GM19099 (cell line): ENCODE data around the gene ARMC6.
A peak's percentile ranks its signal among the peaks of the same experiment; 100 is the strongest.

Experiments used
- POLR2A ChIP-seq: IDR thresholded peaks from 3 replicates; pipeline ENCODE4 v1.6.1; 2011; ENCODE audit warnings: low read depth; ENCODE audit not compliant: insufficient read length; ENCODE audit errors: extremely low read depth

ARMC6 gene

DNA sequence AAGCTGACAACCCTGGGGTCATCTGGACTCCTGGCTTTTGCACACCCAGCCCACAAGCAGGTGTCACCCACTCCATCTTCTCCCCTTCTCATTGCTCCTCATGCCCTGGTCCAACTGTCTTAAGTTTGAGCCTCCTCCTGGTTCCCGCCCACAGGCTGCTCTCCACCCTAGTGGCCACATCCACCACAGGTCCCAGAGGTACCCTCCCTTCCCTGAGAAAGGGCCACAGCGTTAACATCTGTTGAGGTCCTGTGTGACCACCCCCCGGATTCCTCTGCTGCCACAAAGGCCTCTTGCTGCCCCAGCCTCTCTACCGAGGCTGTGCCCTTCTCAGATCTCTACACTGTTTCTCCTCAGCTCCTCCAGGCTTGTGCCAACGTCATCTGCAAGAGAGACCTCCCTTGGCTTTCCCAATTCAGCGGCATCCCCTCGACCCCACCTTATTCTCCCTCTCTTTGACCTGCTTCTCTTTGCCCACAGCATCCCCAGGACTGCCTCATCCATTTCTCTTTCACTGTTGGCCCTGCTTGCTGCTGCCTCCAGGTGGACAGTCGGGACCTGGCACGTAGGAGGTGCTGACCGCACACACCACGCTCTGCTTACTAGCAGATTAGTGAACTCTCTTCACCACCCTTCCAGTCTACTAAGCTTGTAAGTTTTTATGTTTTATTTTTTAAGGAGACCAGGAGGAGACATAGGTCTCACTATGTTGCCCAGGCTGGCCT lies 33.3 kb upstream of the ARMC6 start:
- TF ChIP-seq POLR2A, result no peak

DNA sequence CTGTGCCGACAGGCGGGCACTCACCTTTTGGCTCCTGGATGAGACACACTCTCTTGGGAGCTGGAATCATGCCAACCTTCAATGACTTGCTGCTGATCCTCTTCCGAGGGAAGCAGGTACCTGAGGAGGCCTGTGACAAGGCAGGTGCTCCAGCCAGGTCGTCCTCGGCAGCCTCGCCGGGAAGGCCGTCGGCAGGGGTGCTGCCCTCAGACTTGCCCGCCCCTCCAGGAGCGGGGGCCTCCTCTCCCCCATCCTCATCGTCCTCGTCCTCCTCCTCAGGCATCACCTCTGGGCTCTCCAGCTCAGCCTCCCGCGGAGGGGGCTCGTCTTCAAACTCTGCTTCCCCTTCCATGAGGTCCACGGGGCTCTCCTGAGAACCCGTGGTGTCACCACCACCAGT lies 29.3 kb upstream of the ARMC6 start:
- no peak for TF ChIP-seq POLR2A

DNA sequence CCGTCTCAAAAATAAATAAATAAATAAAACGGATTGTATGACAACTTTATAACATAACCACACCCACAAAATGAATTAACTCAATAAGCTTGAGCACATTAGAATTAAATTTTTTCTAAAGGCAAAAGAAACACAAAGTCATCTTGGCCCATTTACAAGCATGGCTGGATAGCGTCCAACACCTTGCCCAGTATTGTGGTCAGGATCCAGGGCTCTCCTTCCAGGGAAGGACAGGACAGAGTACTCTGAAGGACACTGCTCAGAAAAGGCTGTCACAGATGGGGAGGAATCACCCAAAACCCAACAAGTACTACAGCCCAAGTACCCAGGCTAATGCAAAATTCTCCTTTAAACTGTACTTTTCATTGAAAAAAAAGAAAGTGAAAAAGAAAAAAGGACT lies 27.2 kb upstream of the ARMC6 start:
- no peak for TF ChIP-seq POLR2A

DNA sequence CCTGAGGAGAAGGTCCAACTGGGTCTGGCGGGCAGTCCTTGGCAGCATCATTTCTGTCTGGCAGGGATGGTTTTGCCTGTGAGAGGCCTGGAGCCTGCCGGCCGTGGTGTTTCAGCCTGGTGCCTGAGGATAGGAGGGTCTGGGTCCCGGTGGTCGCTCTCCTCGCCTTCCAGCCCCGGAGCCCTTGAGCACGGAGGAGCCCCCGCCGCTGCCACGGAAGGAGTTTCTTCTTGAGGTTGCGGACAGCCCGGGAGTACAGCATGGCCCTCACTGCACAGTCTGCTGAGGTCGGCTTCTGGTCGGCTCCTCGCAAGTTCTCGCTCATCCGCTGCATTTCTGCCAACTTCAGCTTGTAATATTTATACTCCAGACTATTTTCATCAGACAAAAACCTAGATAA lies 23.5 kb upstream of the ARMC6 start:
- TF ChIP-seq POLR2A, result no peak

DNA sequence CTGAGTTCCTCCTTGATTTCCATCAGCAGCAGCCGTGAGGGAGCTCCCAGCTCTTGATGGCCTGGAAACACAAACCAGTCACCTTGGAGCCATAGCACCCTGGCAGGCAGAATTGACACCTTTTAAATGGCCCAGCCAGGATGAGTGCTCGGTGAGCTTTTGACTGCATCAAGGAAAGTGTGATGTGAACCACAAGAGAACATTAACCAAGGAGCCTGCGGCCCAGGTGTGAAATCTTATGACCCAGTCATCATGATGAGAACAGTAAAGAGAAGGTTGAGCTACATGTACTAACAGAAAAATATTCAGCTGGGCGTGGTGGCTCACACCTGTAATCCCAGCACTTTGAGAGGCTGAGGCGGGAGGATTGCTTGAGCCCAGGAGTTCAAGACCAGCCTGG lies 22.9 kb upstream of the ARMC6 start:
- TF ChIP-seq POLR2A, result no peak

DNA sequence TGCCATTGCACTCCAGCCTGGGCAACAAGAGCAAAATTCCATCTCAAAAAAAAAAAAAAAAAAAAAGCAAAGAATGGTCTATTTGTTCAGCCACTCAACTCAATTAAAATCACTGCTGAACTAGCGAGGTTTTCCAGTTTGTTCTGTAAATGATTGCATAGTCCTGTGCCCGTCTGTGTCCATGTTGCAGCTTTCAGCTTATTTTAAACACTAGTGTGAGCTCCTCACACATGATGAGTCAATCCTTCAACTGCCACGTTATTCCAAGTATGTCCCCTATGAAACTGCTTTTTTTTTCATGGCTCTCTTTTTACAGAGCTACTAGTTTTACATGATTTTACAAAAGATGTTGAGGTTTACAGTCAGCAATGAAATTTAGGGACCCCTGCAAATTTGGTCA lies 12.3 kb upstream of the ARMC6 start:
- TF ChIP-seq POLR2A, result no peak

DNA sequence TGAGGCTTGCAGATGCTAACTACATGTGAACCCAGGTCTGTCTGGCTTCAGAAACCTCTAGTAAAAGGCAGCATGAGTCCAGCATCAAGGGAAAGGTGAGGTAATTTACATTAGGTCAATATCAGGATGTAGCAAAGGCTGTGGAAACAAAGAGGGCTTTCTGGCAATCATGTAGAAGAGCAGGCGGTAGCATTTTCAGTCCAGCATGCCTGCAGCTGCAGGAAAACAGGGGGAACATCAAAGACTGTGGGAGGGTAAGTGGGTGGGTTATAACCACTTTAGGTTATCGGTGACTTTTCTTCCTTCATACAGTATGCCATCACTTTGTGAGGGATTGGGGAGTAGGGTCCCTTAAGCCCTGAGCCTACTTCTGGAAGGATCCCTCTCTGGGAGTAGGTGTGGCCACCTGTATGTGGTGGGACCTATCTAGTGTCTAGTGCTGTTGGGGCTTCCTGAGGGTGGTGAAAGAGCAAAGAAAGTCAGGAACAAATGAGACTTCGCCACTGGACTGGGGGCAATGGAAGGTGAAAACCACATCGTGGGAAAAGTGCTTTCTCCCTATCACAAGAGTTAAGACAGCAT lies 10.9 kb upstream of the ARMC6 start:
- TF ChIP-seq POLR2A, result no peak

DNA sequence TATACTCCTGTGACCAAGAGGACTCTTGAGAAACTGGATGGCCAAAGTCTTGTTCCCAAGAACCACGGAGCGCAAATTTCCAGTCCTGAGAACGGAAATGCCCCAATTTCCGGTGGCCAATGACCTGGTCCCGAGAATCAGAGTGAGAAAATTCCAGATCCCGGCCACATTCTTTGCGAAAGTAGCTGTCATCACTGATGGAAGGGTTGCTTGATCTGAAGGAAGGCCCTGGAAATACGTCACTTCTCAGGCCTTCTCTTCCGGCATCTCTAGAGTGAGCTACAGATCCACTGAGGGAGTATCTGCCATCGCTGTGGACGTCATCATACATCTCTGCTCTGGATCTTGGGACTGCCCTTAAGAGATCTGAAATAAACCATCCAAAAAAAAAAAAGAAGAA lies 7.5 kb upstream of the ARMC6 start:
- TF ChIP-seq POLR2A, result no peak

DNA sequence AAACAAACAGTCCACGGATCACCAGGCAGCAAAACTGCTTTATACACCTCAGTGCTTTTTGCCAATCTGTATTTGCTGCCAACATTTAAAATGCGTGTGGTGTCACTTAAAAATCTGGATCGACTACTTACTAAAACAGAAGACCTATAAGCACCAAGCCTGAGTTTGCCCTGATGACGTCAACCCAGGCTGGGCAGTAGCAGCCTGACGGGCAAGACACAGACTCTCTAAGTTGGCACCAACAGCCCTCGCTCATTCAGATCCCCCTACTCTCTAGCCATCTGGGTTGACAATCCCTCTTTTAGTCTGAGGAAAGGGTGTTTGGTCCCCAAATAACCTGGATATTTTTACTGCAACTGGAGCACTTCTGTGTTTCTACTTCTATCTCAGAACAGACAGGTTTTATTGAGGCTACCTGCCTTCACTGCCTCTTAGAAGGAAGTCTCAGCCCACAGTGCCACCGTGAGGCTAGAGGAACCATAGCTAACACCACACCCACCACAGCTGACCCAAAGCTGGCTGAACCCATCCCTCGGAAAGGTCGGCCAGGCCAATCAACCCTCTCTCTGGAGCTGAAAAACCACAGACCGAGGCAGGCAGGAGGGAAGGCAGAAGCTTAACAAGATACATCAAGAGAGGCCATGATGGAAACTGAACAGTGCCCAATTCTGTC lies 7.0 kb upstream of the ARMC6 start:
- no peak for TF ChIP-seq POLR2A

DNA sequence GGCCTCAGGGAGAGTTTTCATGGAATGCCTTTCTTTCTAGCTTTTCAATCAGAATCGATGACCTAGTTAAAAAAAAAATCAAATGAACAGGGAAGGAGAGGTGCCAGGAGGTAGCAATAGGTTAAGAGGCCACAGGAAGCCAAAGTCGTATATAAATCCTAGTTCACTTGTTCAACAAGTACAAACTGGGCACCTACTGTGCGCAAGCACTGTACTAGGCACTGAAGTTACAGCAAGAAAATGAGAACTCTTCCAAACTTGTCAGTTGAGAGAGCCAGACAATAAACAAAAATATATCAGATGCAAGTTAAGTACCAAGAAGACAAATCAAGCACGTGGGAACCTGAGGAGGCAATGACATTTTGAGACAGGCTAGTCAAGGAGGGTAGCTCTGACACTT lies 6.2 kb upstream of the ARMC6 start:
- no peak for TF ChIP-seq POLR2A

DNA sequence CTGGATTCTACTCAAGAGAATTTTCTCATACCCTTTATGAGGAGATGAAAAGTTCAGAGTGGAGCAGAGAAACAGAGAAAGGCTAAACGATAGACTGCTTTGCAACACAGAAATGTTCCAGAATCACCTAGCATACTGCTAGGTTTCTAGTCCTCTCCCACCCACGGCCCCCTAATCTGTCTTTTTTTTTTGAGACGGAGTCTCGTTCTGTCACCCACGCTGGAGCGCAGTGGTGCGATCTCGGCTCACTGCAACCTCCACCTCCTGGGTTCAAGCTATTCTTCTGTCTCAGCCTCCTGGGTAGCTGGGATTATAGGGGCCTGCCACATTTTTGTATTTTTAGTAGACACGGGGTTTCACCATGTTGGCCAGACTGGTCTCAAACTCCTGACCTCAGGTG lies 4.9 kb upstream of the ARMC6 start:
- no peak for TF ChIP-seq POLR2A

DNA sequence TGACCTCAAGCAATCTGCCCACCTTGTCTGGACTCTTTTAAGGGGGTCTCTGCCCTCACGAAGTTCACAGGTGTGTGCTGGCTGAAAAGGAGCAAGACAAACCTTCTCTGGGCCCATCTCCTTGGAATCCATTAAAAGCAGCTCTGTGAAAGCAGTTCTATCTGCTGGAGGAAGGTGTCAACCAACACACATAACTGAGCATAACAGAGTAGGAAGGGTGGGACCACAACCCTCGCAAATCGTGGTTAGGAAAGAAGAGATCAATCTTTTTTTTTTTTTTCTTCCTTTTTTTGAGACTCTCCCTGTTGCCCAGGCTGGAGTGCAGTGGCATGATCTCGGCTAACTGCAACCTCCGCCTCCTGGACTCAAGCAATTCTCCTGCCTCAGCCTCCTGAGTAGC lies 1.5 kb upstream of the ARMC6 start:
- TF ChIP-seq POLR2A, result no peak

DNA sequence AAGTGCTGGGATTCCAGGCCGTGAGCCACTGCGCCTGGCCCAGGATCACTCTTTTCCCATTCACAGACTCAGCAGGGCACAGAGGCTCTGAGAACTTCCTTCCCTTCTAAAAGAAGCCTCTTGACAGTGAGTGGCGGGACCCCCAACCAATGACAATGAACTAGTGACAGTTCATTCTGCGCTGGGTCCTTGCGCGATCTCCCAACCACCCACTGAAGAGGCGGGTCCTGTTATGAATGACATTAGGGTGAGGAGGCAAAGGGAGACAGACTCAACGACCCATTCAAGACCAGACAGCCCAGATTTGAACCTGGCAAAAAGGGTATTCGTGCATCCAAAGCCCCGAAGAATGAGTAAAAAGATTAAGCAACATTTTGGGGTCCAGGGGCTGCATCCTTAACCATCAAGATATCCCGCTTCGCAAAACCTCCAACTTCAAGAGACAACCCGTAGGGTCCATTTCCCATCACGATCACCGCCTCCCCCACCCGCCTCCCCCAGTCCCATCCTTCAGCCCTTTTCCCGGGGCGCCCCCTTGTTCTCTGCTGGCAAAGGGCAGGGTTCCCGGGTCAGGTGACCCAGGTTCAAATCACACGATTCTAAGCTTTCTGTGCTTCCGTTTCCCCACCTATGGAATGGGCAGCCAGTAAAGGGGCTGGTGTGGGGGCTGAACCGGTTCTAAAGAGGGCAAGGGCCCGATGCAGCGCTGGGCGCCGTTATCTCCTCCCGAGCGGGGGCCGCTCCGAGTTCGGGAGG lies 805 bp upstream of the ARMC6 start:
- TF ChIP-seq POLR2A, result peak; percentile 33

DNA sequence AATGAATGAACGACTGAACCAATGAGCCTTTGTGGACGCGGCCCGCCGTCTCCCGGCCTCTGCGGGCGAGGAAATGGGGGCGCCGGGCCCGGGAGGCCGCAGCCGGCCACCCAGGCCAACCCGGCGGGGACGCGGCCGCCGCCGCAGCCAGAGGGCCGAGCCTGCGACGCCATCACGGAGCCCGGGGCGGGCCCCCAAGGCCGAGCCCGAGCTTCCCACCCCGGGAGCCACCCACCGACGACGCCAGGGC lies 302 bp upstream of the ARMC6 start:
- TF ChIP-seq POLR2A, result no peak

DNA sequence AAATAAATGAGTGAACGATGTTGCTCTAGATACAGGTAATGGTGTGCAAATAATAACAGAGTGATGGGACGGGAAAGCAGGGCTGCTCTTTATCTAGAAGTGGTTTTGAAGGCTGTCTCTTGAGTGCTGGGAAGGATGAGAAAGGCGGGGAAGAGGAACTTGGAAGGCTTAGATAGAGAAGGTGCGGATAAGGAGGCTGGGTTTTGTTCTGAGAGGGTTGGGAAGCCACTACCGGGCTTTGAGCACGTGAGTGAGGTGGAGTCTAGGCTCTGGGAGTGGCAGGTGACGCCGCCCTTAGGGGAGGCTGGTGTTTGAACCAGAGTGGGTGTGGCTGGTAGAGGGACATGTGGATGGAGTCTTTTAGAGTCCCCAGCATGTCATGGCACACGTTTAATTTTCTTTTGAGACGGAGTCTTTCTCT lies 811 bp downstream of the ARMC6 start:
- no peak for TF ChIP-seq POLR2A

DNA sequence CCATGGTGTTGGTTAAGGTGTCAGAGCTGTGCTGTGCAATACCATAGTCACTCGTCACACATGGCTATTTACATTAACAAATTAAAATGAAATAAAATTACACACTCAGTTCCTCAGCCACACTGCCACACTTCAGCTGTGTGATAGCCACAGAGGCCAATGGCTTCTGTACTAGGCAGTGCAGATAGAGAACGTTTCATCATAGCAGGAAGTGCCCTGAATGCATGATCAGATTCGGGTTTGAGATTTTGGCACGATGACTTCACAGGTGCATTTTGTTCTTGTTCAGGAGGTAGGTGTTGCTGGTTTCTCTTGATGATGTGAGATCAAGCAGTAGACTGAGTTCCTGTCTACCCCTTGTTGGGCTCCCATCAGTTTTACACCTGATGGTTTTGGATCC lies 6.5 kb downstream of the ARMC6 start:
- TF ChIP-seq POLR2A, result no peak

DNA sequence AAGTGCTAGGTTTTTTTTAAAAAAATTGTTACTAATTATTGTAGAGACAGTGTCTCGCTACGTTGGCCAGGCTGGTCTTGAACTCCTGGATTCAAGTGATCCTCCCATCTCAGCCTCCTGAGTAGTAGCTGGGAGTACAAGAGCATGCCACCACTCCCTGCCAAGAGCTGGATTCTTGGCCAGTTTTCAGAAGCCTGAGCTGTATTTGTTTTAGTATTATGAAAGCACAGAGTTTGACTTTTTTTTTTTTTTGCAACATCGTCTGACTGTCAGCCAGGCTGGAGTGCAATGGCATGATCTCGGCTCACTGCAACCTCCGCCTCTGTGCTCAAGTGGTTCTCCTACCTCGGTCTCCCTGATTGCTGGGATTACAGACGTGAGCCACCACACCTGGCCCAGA lies 7.0 kb downstream of the ARMC6 start:
- no peak for TF ChIP-seq POLR2A

DNA sequence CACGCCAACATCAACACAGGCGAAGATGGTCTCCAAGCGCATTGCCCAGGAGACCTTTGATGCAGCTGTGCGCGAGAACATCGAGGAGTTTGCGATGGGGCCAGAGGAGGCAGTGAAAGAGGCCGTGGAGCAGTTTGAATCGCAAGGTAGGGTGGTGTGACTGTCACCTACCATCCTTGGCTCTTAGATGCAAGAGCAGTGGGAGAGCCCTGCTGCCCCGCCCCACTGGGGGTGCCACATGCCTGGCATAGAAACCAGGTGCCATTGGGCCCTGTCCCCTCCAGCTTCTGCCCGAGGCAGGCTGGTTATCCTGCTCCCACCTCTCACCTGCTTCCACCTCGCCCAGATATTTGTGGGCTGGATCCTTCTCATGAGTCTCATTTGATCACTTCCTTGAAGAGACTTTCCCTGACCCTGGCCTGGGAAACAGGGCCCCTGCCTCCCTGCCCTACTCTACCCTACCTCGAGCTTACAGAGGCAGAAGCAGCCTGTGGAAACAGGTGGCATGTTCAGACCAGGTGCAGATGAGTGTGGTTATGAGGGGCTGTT lies 9.4 kb downstream of the ARMC6 start:
- TF ChIP-seq POLR2A, result no peak
